ENCODE data around the gene CHN1.

CHN1 gene

GRCh38 chr2:175004980-175005732 is at the start of gene CHN1:
Gene CHN1 (minus strand): TSS chr2:175005381. CDS start chr2:175004912, 469 bp downstream.
- TF ChIP-seq FOXM1 (IDR thresholded peaks at IDR 0.05; ENCODE audit: borderline replicate concordance) (no peak), ELF4 (IDR thresholded peaks at IDR 0.05) (no peak), CTBP1 (IDR thresholded peaks at IDR 0.05; ENCODE audit: borderline replicate concordance) (no peak), ARNT (IDR thresholded peaks at IDR 0.05) (0 out of 2 replicates have a peak, but pooled peaks have one; percentile 16), SUZ12 (IDR thresholded peaks at IDR 0.05) (no peak), TARDBP (IDR thresholded peaks at IDR 0.05) (no peak), ZNF384 (IDR thresholded peaks at IDR 0.05) (no peak), HDGF (IDR thresholded peaks at IDR 0.05; ENCODE audit: borderline replicate concordance) (no peak), BHLHE40 (IDR thresholded peaks at IDR 0.05; ENCODE audit: borderline replicate concordance) (no peak), LEF1 (IDR thresholded peaks at IDR 0.05; ENCODE audit: borderline replicate concordance) (peak; percentile 65; the same call in 1 of the 2 replicates), FOXK2 (IDR thresholded peaks at IDR 0.05) (no peak), L3MBTL2 (conservative IDR thresholded peaks at IDR 0.05) (no peak), NFRKB (IDR thresholded peaks at IDR 0.05) (no peak), SP1 (IDR thresholded peaks at IDR 0.05) (no peak), FOXA1 (IDR thresholded peaks at IDR 0.05) (no peak)
- ChIA-PET CTCF (interaction anchor here (0.9 to 1.4 kb wide), 3 partner anchors 8 to 24 kb away, joined by 3 to 5 read pairs (median 3); no protein-coding TSS in a partner anchor), POLR2A (interaction anchor here (0.9 to 1.6 kb wide), 5 partner anchors 9 to 240 kb away, joined by 3 to 5 read pairs (median 3); partner anchors contain the start of gene ATF2)
- peak; percentile 84 for DNase-seq (ENCODE audit: extremely low spot score)

- no peak for DNase-seq (ENCODE audit: extremely low spot score)
- POLR2A ChIA-PET, result no interaction called here
- TF ChIP-seq TARDBP (IDR thresholded peaks at IDR 0.05) (no peak), ZNF384 (IDR thresholded peaks at IDR 0.05) (no peak), LEF1 (IDR thresholded peaks at IDR 0.05; ENCODE audit: borderline replicate concordance) (no peak), NFRKB (IDR thresholded peaks at IDR 0.05) (no peak), HDGF (IDR thresholded peaks at IDR 0.05; ENCODE audit: borderline replicate concordance) (no peak), FOXK2 (IDR thresholded peaks at IDR 0.05) (no peak), FOXA1 (IDR thresholded peaks at IDR 0.05) (no peak)
- CTCF ChIA-PET, result interaction anchor here (1.3 kb wide), 1 partner anchor 26 kb away, joined by 5 read pairs; no protein-coding TSS in a partner anchor
These were observed 49.2 kb upstream of the CHN1 start for GRCh38 chr2:175054340-175054739.

- DNase-seq (ENCODE audit: extremely low spot score), result no peak
- ChIA-PET POLR2A (no interaction called here), CTCF (interaction anchor here (0.7 kb wide), 1 partner anchor 13 kb away, joined by 3 read pairs; no protein-coding TSS in a partner anchor)
- no peak for TF ChIP-seq ZNF384 (IDR thresholded peaks at IDR 0.05)
- no peak for TF ChIP-seq FOXM1 (IDR thresholded peaks at IDR 0.05; ENCODE audit: borderline replicate concordance)
- TF ChIP-seq ARNT (IDR thresholded peaks at IDR 0.05), result no peak
- TF ChIP-seq BHLHE40 (IDR thresholded peaks at IDR 0.05; ENCODE audit: borderline replicate concordance), result no peak
- no peak for TF ChIP-seq TARDBP (IDR thresholded peaks at IDR 0.05)
- TF ChIP-seq FOXA1 (IDR thresholded peaks at IDR 0.05), result no peak
- no peak for TF ChIP-seq SP1 (IDR thresholded peaks at IDR 0.05)
- no peak for TF ChIP-seq L3MBTL2 (conservative IDR thresholded peaks at IDR 0.05)
- no peak for TF ChIP-seq PKNOX1 (IDR thresholded peaks at IDR 0.05)
- TF ChIP-seq FOXK2 (IDR thresholded peaks at IDR 0.05), result no peak
- no peak for TF ChIP-seq NFRKB (IDR thresholded peaks at IDR 0.05)
- TF ChIP-seq SUZ12 (IDR thresholded peaks at IDR 0.05), result no peak
- no peak for TF ChIP-seq LEF1 (IDR thresholded peaks at IDR 0.05; ENCODE audit: borderline replicate concordance)
These were observed 44.5 kb upstream of the CHN1 start for GRCh38 chr2:175049661-175050060.

- ChIA-PET POLR2A (no interaction called here), CTCF (interaction anchor here (0.7 kb wide), 1 partner anchor 9 kb away, joined by 3 read pairs; no protein-coding TSS in a partner anchor)
- DNase-seq (ENCODE audit: extremely low spot score), result no peak
- TF ChIP-seq BHLHE40 (IDR thresholded peaks at IDR 0.05; ENCODE audit: borderline replicate concordance), result no peak
- no peak for TF ChIP-seq HDGF (IDR thresholded peaks at IDR 0.05; ENCODE audit: borderline replicate concordance)
- TF ChIP-seq FOXK2 (IDR thresholded peaks at IDR 0.05), result no peak
- TF ChIP-seq CTBP1 (IDR thresholded peaks at IDR 0.05; ENCODE audit: borderline replicate concordance), result no peak
- TF ChIP-seq TARDBP (IDR thresholded peaks at IDR 0.05), result no peak
- TF ChIP-seq ARNT (IDR thresholded peaks at IDR 0.05), result no peak
- TF ChIP-seq PKNOX1 (IDR thresholded peaks at IDR 0.05), result no peak
- TF ChIP-seq LEF1 (IDR thresholded peaks at IDR 0.05; ENCODE audit: borderline replicate concordance), result no peak
These were observed 43.1 kb upstream of the CHN1 start for GRCh38 chr2:175048275-175048674.

- DNase-seq (ENCODE audit: extremely low spot score), result no peak
- ChIA-PET CTCF (no interaction called here), POLR2A (no interaction called here)
- no peak for TF ChIP-seq CTBP1 (IDR thresholded peaks at IDR 0.05; ENCODE audit: borderline replicate concordance)
- no peak for TF ChIP-seq ELF4 (IDR thresholded peaks at IDR 0.05)
- no peak for TF ChIP-seq ZNF384 (IDR thresholded peaks at IDR 0.05)
- TF ChIP-seq TARDBP (IDR thresholded peaks at IDR 0.05), result no peak
- TF ChIP-seq FOXA1 (IDR thresholded peaks at IDR 0.05), result no peak
- no peak for TF ChIP-seq FOXK2 (IDR thresholded peaks at IDR 0.05)
- TF ChIP-seq LEF1 (IDR thresholded peaks at IDR 0.05; ENCODE audit: borderline replicate concordance), result no peak
- TF ChIP-seq ARNT (IDR thresholded peaks at IDR 0.05), result no peak
- TF ChIP-seq HDGF (IDR thresholded peaks at IDR 0.05; ENCODE audit: borderline replicate concordance), result no peak
- TF ChIP-seq PKNOX1 (IDR thresholded peaks at IDR 0.05), result no peak
- TF ChIP-seq NFRKB (IDR thresholded peaks at IDR 0.05), result no peak
- TF ChIP-seq SP1 (IDR thresholded peaks at IDR 0.05), result no peak
- no peak for TF ChIP-seq SUZ12 (IDR thresholded peaks at IDR 0.05)
- TF ChIP-seq FOXM1 (IDR thresholded peaks at IDR 0.05; ENCODE audit: borderline replicate concordance), result no peak
- TF ChIP-seq L3MBTL2 (conservative IDR thresholded peaks at IDR 0.05), result no peak
- no peak for TF ChIP-seq BHLHE40 (IDR thresholded peaks at IDR 0.05; ENCODE audit: borderline replicate concordance)
These were observed 34.3 kb upstream of the CHN1 start for GRCh38 chr2:175039490-175039889.
